ENCODE results near the gene ASCL5.

DNA sequence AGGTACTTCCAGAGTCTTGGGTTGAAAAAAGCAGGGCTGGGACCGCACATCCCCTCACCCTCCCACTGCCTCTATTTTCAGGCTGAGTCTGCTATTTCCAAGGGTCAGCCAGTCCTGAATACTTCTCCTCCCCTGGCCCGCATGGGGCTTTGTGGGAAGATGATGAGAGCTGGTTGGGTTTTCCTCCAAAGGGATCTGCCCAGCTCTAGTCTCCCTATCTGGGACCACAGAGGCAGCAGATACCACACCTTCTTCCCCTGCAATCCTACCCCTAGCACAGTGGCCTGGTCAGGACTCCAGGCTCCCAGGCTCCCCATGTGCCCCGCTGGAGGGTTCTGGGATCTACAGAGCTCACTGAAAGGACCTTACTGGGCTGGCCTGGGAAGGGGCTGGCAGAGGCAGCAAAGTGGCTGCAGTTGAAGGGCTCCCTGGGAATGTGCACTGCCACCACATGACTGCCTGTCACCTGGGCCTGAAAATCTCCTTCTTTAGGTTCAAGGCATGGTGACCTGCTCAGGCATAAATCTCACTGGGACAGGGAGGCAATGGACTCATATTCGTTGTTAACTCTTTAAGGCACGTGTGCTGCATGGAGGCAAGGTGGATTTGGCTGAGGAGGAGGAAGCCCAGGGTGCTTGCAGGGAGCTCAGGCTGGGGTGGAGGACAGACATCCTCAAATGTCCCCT lies 27.8 kb downstream of the ASCL5 start:
- TF ChIP-seq TRIM24 (CRISPR knock-in tag; IDR thresholded peaks at IDR 0.05) (no peak), GTF3A (CRISPR knock-in tag; conservative IDR thresholded peaks at IDR 0.05) (no peak), POLR2A (IDR thresholded peaks at IDR 0.05; ENCODE audit: insufficient read depth in 1 of 2, low read depth in 2 of 2, low read length in 2 of 2) (no peak), CHD2 (IDR thresholded peaks at IDR 0.05; ENCODE audit: low read depth, low read length) (no peak)
- TF ChIP-seq, protein P1, sequence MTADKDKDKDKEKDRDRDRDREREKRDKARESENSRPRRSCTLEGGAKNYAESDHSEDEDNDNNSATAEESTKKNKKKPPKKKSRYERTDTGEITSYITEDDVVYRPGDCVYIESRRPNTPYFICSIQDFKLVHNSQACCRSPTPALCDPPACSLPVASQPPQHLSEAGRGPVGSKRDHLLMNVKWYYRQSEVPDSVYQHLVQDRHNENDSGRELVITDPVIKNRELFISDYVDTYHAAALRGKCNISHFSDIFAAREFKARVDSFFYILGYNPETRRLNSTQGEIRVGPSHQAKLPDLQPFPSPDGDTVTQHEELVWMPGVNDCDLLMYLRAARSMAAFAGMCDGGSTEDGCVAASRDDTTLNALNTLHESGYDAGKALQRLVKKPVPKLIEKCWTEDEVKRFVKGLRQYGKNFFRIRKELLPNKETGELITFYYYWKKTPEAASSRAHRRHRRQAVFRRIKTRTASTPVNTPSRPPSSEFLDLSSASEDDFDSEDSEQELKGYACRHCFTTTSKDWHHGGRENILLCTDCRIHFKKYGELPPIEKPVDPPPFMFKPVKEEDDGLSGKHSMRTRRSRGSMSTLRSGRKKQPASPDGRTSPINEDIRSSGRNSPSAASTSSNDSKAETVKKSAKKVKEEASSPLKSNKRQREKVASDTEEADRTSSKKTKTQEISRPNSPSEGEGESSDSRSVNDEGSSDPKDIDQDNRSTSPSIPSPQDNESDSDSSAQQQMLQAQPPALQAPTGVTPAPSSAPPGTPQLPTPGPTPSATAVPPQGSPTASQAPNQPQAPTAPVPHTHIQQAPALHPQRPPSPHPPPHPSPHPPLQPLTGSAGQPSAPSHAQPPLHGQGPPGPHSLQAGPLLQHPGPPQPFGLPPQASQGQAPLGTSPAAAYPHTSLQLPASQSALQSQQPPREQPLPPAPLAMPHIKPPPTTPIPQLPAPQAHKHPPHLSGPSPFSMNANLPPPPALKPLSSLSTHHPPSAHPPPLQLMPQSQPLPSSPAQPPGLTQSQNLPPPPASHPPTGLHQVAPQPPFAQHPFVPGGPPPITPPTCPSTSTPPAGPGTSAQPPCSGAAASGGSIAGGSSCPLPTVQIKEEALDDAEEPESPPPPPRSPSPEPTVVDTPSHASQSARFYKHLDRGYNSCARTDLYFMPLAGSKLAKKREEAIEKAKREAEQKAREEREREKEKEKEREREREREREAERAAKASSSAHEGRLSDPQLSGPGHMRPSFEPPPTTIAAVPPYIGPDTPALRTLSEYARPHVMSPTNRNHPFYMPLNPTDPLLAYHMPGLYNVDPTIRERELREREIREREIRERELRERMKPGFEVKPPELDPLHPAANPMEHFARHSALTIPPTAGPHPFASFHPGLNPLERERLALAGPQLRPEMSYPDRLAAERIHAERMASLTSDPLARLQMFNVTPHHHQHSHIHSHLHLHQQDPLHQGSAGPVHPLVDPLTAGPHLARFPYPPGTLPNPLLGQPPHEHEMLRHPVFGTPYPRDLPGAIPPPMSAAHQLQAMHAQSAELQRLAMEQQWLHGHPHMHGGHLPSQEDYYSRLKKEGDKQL (CRISPR knock-in tag; IDR thresholded peaks at IDR 0.05; ENCODE audit: low read depth) = no peak
